OCI-LY3 (cell line): Measurements from ENCODE around the gene CCDC187.

ENCODE experiments used
- EZH2phosphoT487 ChIP-seq: fragments of 200-600 bp; shearing (Covaris generic); IDR thresholded peaks from 2 replicates; pipeline ENCODE4 v1.6.1; 2018; ENCODE audit warnings: antibody characterized with exemption, mixed run types, low read depth
- TF ChIP-seq, protein P1 (sequence below): fragments of 200-600, 300-600 bp; sonication (generic); IDR thresholded peaks from 2 replicates; pipeline ENCODE4 v1.5.1; 2014; ENCODE audit warnings: antibody characterized with exemption, low read length, low read depth

DNA sequence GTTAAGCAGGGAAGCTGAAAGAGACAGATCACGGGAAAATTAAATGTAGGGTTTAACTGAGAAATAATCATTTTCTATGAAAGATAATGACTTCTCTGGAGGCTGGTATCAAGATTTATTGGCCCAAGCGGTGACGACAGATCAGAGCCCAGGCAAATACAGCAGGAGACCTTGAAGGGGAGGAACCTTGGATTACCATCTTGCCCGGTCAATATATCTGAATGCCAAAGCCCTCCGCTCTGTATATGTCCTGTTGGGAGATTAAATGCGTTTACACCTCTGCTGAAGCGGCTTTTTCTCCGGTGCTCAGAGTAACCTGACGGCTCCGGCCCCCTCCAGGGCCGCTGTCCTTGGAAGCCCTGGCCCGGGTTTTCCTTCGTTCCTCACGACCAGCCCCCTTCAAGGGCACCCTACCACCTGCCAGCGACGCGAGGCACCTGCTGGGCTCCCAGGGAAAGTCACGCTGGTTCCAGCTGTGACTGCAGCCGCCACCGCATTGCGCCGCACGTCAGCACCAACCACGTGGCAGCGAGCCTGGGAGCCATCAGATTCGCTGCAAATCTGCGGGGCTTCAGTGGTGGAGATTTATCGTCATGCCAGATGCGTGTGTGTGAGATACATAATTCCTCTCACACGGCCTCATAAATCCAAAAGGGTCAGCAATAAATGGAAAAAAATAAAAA, 53.9 kb downstream of the CCDC187 start:
- TF ChIP-seq, protein P1, sequence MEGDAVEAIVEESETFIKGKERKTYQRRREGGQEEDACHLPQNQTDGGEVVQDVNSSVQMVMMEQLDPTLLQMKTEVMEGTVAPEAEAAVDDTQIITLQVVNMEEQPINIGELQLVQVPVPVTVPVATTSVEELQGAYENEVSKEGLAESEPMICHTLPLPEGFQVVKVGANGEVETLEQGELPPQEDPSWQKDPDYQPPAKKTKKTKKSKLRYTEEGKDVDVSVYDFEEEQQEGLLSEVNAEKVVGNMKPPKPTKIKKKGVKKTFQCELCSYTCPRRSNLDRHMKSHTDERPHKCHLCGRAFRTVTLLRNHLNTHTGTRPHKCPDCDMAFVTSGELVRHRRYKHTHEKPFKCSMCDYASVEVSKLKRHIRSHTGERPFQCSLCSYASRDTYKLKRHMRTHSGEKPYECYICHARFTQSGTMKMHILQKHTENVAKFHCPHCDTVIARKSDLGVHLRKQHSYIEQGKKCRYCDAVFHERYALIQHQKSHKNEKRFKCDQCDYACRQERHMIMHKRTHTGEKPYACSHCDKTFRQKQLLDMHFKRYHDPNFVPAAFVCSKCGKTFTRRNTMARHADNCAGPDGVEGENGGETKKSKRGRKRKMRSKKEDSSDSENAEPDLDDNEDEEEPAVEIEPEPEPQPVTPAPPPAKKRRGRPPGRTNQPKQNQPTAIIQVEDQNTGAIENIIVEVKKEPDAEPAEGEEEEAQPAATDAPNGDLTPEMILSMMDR: no peak
- TF ChIP-seq EZH2phosphoT487: no peak
